H1 (cell line): Measurements from ENCODE around the gene ADGRV1. TPM values are rescaled to one million over a fixed set of nuclear protein-coding genes. Genes with fewer than 3 reads are reported as not detected.

Experiments
- CHD7 ChIP-seq: fragments of 300-600 bp; sonication (generic); IDR thresholded peaks from 2 replicates; pipeline ENCODE4 v1.7.1; 2012; ENCODE audit warnings: low read length, moderate library complexity, mild to moderate bottlenecking, inconsistent platforms; ENCODE audit not compliant: insufficient replicate concordance
- SIRT6 ChIP-seq: IDR thresholded peaks from one replicate; pipeline ENCODE4 v1.7.1; 2012; ENCODE audit warnings: low read length, inconsistent platforms
- polyA plus RNA-seq, 7 experiments: library from polyadenylated mRNA; depleted of rRNA in 3 of 7; stranded (reverse) in 5 of 7; unstranded in 2 of 7; fragments of >200 nt in 5 of 7; fragments of 200-250 nt in 2 of 7; gene quantifications; 1 replicate in 5 of 7; 2 replicates in 1 of 7; 4 replicates in 1 of 7; pipeline versions ENCODE4 v1.2.1 to v1.2.3, GENCODE V29; 2011 to 2013; ENCODE audit warnings: missing spikeins in 2 of 7, mixed read lengths in 2 of 7
- total RNA-seq: library from RNA; stranded (reverse); fragmentation: NEBNext Ultra II Directional; extraction: Animal tissue kit (Norgen Biotek cat#: 25700); gene quantifications from 2 replicates; pipeline ENCODE4 v1.2.1, GENCODE V29; 2021

Gene ADGRV1
- total and polyA plus RNA-seq, 2 of the 8 experiments (the other 6 are each of a cell fraction or from before 2014, with no cell fraction given), result 53.1 to 62.2 TPM

- TF ChIP-seq CHD7, result no peak
- no peak for TF ChIP-seq SIRT6
Measured at GRCh38 chr5:91027405-91028139, 469.0 kb downstream of the ADGRV1 start (continued).
